ENCODE measurements around the gene LGALS4.
"Not testable (repeated sequence)": the region's sequence is repeated elsewhere in the genome, so short reads cannot be mapped to it uniquely, and the experiment has no call there.

Gene LGALS4

DNA sequence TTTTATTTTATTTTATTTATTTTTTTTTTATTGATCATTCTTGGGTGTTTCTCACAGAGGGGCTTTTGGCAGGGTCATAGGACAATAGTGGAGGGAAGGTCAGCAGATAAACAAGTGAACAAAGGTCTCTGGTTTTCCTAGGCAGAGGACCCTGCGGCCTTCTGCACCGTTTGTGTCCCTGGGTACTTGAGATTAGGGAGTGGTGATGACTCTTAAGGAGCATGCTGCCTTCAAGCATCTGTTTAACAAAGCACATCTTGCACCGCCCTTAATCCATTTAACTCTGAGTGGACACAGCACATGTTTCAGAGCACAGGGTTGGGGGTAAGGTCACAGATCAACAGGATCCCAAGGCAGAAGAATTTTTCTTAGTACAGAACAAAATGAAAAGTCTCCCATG lies 42.2 kb upstream of the LGALS4 start:
- H3K9me2 ChIP-seq (replicated peaks; ENCODE audit: control insufficient read depth, low read length); H3K27ac ChIP-seq (ENCODE audit: low read depth, low read length); H4K20me1 ChIP-seq (ENCODE audit: control insufficient read depth, insufficient read depth, low read depth, low read length); H3K9me3 ChIP-seq (ENCODE audit: control insufficient read depth, insufficient read depth, low read length); H3K4me3 ChIP-seq (ENCODE audit: low read length); H3K27me3 ChIP-seq (ENCODE audit: control insufficient read depth, low read length); H3K36me3 ChIP-seq (ENCODE audit: control insufficient read depth, low read length); H3K4me2 ChIP-seq (ENCODE audit: low read length): not testable (repeated sequence)
- Histone ChIP-seq H3K4me1 (ENCODE audit: control insufficient read depth, low read length) (peaks cover 61% of the 10 kb centered on the region), H3K79me2 (ENCODE audit: control insufficient read depth, low read length) (peaks cover 21% of the 10 kb centered on the region), H3F3A (ENCODE audit: control insufficient read depth, insufficient read depth) (peaks cover 16% of the 10 kb centered on the region)

DNA sequence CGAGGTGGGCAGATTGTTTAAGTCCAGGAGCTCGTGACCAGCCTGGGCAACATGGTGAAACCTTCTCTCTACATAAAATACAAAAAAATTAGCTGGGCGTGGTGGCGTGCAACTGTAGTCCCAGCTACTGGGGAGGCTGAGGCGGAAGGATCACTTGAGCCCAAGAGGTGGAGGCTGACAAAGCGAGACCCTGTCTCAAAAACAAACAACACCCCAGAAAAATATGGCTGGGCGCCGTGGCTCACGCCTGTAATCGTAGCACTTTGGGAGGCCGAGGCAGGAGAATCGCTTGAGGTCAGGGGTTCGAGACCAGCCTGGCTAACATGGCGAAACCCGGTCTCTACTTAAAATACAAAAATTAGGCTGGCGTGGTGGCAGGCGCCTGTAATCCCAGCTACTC lies 40.5 kb upstream of the LGALS4 start:
- Histone ChIP-seq H3K4me3 (ENCODE audit: low read length) (peak overlapping the region; percentile 96), H3K9me3 (ENCODE audit: control insufficient read depth, insufficient read depth, low read length) (no peaks in the 10 kb centered on the region), H3K9me2 (replicated peaks; ENCODE audit: control insufficient read depth, low read length) (no peaks in the 10 kb centered on the region), H4K20me1 (ENCODE audit: control insufficient read depth, insufficient read depth, low read depth, low read length) (peaks cover 7% of the 10 kb centered on the region), H3K27me3 (ENCODE audit: control insufficient read depth, low read length) (no peaks in the 10 kb centered on the region), H3K27ac (ENCODE audit: low read depth, low read length) (peak overlapping the region; percentile 77), H3K4me2 (ENCODE audit: low read length) (peak overlapping the region; percentile 93), H3K79me2 (ENCODE audit: control insufficient read depth, low read length) (peaks cover 32% of the 10 kb centered on the region), H3F3A (ENCODE audit: control insufficient read depth, insufficient read depth) (peaks cover 16% of the 10 kb centered on the region), H3K4me1 (ENCODE audit: control insufficient read depth, low read length) (peaks cover 49% of the 10 kb centered on the region), H3K36me3 (ENCODE audit: control insufficient read depth, low read length) (peaks cover 19% of the 10 kb centered on the region)
- TF ChIP-seq CTCF (IDR thresholded peaks at IDR 0.05; ENCODE audit: low read depth, low read length, poor library complexity, severe bottlenecking) (no peak), EZH2phosphoT487 (IDR thresholded peaks at IDR 0.05; ENCODE audit: borderline replicate concordance, low read length) (no peak)

DNA sequence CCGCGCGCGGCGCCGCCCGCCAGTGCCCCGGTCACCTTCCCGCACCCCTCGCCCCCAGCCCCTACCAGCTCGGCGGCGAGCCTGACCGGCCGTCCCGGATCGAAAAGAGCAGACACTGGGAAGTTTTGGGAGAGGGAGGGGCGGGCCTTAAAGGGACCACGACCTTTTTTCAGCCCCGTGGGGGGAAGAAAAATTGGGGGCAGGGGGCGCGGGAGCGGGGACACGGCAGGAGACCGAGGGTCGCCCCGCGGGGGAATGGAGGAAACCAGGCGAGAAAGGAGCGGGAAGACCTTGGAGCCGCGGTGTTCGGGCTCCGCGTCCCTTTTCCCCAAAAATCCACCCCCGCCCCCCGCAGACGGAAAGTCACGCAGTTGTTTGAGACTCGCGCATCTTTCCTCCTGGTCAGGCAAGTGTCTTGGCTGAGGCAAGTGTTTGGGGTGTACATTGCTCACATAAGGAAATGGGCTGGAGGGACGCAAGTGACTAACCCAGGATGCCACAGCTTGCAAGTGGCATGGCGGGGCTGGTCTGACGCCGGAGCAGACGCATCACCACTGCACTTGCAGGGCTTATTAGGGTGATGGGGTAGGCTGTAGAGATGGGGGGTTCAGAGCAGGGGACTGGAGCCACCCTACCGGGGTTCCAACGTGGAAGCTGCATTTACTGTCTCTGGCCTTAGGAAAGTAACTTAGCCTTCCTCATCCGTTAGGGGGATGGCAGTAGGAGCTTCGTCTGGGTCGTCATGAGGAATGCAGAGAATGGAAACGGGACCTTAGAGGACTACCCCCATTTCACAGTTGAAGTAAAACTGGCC lies 39.7 kb upstream of the LGALS4 start:
- H3K27me3 ChIP-seq (ENCODE audit: control insufficient read depth, low read length): no peaks in the 10 kb centered on the region
- peaks cover 40% of the 10 kb centered on the region for H3K79me2 ChIP-seq (ENCODE audit: control insufficient read depth, low read length)
- H3K27ac ChIP-seq (ENCODE audit: low read depth, low read length): peak overlapping the region; percentile 77
- peak overlapping the region; percentile 96 for H3K4me3 ChIP-seq (ENCODE audit: low read length)
- H3K4me1 ChIP-seq (ENCODE audit: control insufficient read depth, low read length): peaks cover 49% of the 10 kb centered on the region
- H4K20me1 ChIP-seq (ENCODE audit: control insufficient read depth, insufficient read depth, low read depth, low read length): peaks cover 11% of the 10 kb centered on the region
- no peaks in the 10 kb centered on the region for H3K9me2 ChIP-seq (replicated peaks; ENCODE audit: control insufficient read depth, low read length)
- H3F3A ChIP-seq (ENCODE audit: control insufficient read depth, insufficient read depth): peaks cover 14% of the 10 kb centered on the region
- H3K36me3 ChIP-seq (ENCODE audit: control insufficient read depth, low read length): peaks cover 27% of the 10 kb centered on the region
- H3K9me3 ChIP-seq (ENCODE audit: control insufficient read depth, insufficient read depth, low read length): no peaks in the 10 kb centered on the region
- TF ChIP-seq CTCF (IDR thresholded peaks at IDR 0.05; ENCODE audit: low read depth, low read length, poor library complexity, severe bottlenecking) (no peak), EZH2phosphoT487 (IDR thresholded peaks at IDR 0.05; ENCODE audit: borderline replicate concordance, low read length) (no peak)
- peak overlapping the region; percentile 93 for H3K4me2 ChIP-seq (ENCODE audit: low read length)

- Histone ChIP-seq H3K4me2 (ENCODE audit: low read length) (peak overlapping the region; percentile 97), H3K27me3 (ENCODE audit: control insufficient read depth, low read length) (no peaks in the 10 kb centered on the region), H3F3A (ENCODE audit: control insufficient read depth, insufficient read depth) (peaks cover 11% of the 10 kb centered on the region), H3K79me2 (ENCODE audit: control insufficient read depth, low read length) (peaks cover 47% of the 10 kb centered on the region), H3K9me2 (replicated peaks; ENCODE audit: control insufficient read depth, low read length) (no peaks in the 10 kb centered on the region), H4K20me1 (ENCODE audit: control insufficient read depth, insufficient read depth, low read depth, low read length) (peaks cover 16% of the 10 kb centered on the region), H3K9me3 (ENCODE audit: control insufficient read depth, insufficient read depth, low read length) (no peaks in the 10 kb centered on the region), H3K36me3 (ENCODE audit: control insufficient read depth, low read length) (peaks cover 34% of the 10 kb centered on the region), H3K4me3 (ENCODE audit: low read length) (peak overlapping the region; percentile 96), H3K27ac (ENCODE audit: low read depth, low read length) (peak overlapping the region; percentile 90), H3K4me1 (ENCODE audit: control insufficient read depth, low read length) (peaks cover 48% of the 10 kb centered on the region)
- TF ChIP-seq EZH2phosphoT487 (IDR thresholded peaks at IDR 0.05; ENCODE audit: borderline replicate concordance, low read length) (no peak), CTCF (IDR thresholded peaks at IDR 0.05; ENCODE audit: low read depth, low read length, poor library complexity, severe bottlenecking) (no peak)
Measured at GRCh38 chr19:38851622-38852230, 39.0 kb upstream of the LGALS4 start.

Data from DOHH2 (cell line).